Testis (tissue), 2 donors: ENCODE measurements around the gene NBAS.

Source experiments
- CTCF ChIP-seq, 3 experiments: fragments of 450-650 bp in 2 of 3; fragments of 200-600 bp in 1 of 3; sonication (generic) in 1 of 3; IDR thresholded peaks; one replicate each; pipeline ENCODE4 v1.5.1; 2016 to 2019; ENCODE audit warnings: antibody characterized with exemption in 3 of 3, mild to moderate bottlenecking in 2 of 3, moderate library complexity in 1 of 3
- POLR2A ChIP-seq: fragments of 450-650 bp; IDR thresholded peaks from one replicate; pipeline ENCODE4 v1.6.1; 2017; ENCODE audit warnings: antibody characterized with exemption, mild to moderate bottlenecking, moderate library complexity

DNA sequence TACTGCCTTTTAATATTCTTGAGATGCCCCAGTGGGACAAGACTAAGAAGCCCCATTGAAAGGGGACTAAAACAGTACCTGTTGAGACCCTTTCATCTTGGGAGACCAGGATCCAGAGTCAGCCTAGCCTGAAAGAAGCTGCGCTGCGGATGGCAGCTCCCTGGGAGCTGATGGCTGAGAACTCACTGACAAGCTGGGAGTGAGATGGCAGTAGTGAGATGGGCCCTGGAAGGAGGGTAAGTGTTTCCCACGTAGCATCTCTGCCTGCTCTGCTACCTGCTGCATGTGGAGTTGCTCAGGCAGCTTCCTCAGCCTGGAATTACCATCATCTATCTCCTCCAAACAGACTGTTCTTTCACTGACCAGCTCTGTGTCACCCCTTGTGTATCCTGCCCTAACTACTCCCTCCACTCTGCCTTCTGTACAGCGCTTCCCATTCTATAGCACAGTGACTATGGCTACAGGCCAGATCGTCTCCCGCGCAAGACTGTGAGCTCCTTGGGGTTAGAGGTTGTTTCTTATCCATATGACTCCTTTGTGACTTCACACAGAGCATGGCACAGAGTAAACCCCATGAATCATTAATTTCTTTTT is 330.4 kb downstream of the NBAS start:
- TF ChIP-seq CTCF (IDR thresholded peaks at IDR 0.05), result no peak
- no peak for TF ChIP-seq POLR2A
